Memory B cell (primary cell): ENCODE data around the gene B9D2.
"Not testable (repeated sequence)": the region's sequence is repeated elsewhere in the genome, so short reads cannot be mapped to it uniquely, and the experiment has no call there.

Source experiments
- ATAC-seq: fragments of 150-1000 bp; cut with Tn5 transposase; 2 replicates; pipeline ENCODE4 v1.10.0; 2021; ENCODE audit warnings: low read depth, mild to moderate bottlenecking, moderate library complexity
- DNase-seq, 2 donors: peaks; one replicate each; pipeline ENCODE4 v3.0.0; 2022; ENCODE audit warnings: low spot score in 2 of 2
- H3K27ac Mint-ChIP-seq: one replicate; pipeline ENCODE4 v1.8.0; 2022; ENCODE audit warnings: mild to moderate bottlenecking, moderate library complexity, mixed read lengths
- H3K27me3 Mint-ChIP-seq: one replicate; pipeline ENCODE4 v1.8.0; 2022; ENCODE audit warnings: mixed read lengths
- H3K36me3 Mint-ChIP-seq: one replicate; pipeline ENCODE4 v1.8.0; 2022; ENCODE audit warnings: mild to moderate bottlenecking, mixed read lengths
- H3K4me1 Mint-ChIP-seq: one replicate; pipeline ENCODE4 v1.8.0; 2022; ENCODE audit warnings: mixed read lengths
- H3K4me3 Mint-ChIP-seq: one replicate; pipeline ENCODE4 v1.8.0; 2022; ENCODE audit warnings: mild to moderate bottlenecking, moderate library complexity, mixed read lengths
- H3K9me3 Mint-ChIP-seq: one replicate; pipeline ENCODE4 v1.8.0; 2022; ENCODE audit warnings: mixed read lengths

Gene B9D2

GRCh38 chr19:41373993-41374392 lies 10.0 kb upstream of the B9D2 start:
- DNase-seq (no peak), ATAC-seq (no peak)
- Mint-ChIP-seq H3K27me3 (peaks cover 2% of the 10 kb centered on the region), H3K4me3 (no peak overlapping the region), H3K36me3 (peaks cover 4% of the 10 kb centered on the region), H3K9me3 (no peaks in the 10 kb centered on the region), H3K27ac (no peak overlapping the region), H3K4me1 (peaks cover 19% of the 10 kb centered on the region)

- Mint-ChIP-seq H3K9me3 (no peaks in the 10 kb centered on the region), H3K36me3 (peaks cover 3% of the 10 kb centered on the region), H3K4me3 (no peak overlapping the region), H3K27ac (no peak overlapping the region), H3K4me1 (peaks cover 15% of the 10 kb centered on the region), H3K27me3 (peaks cover 2% of the 10 kb centered on the region)
- DNase-seq (no peak), ATAC-seq (no peak)
These were observed 8.6 kb upstream of the B9D2 start for GRCh38 chr19:41372501-41372900.

- peaks cover 2% of the 10 kb centered on the region for H3K27me3 Mint-ChIP-seq
- ATAC-seq (no peak), DNase-seq (no peak)
- peaks cover 7% of the 10 kb centered on the region for H3K4me1 Mint-ChIP-seq
- H3K36me3 Mint-ChIP-seq, result peaks cover 3% of the 10 kb centered on the region
- H3K9me3 Mint-ChIP-seq, result no peaks in the 10 kb centered on the region
- no peak overlapping the region for H3K27ac Mint-ChIP-seq
- no peak overlapping the region for H3K4me3 Mint-ChIP-seq
These were observed 7.6 kb upstream of the B9D2 start for GRCh38 chr19:41371541-41371940.

GRCh38 chr19:41371119-41371518 lies 7.2 kb upstream of the B9D2 start:
- not testable (repeated sequence) for ATAC-seq, H3K4me3 Mint-ChIP-seq, DNase-seq, H3K4me1 Mint-ChIP-seq, H3K9me3 Mint-ChIP-seq, H3K27ac Mint-ChIP-seq, H3K27me3 Mint-ChIP-seq, H3K36me3 Mint-ChIP-seq

- no peaks in the 10 kb centered on the region for H3K27me3 Mint-ChIP-seq
- no peak for DNase-seq
- H3K27ac Mint-ChIP-seq, result no peak overlapping the region
- no peak for ATAC-seq
- H3K9me3 Mint-ChIP-seq, result no peaks in the 10 kb centered on the region
- no peak overlapping the region for H3K4me3 Mint-ChIP-seq
- peaks cover 3% of the 10 kb centered on the region for H3K36me3 Mint-ChIP-seq
- peaks cover 3% of the 10 kb centered on the region for H3K4me1 Mint-ChIP-seq
These were observed 5.8 kb upstream of the B9D2 start for GRCh38 chr19:41369769-41370168.

GRCh38 chr19:41367848-41368301 lies 3.9 kb upstream of the B9D2 start:
- no peaks in the 10 kb centered on the region for H3K27me3 Mint-ChIP-seq
- H3K27ac Mint-ChIP-seq, result no peak overlapping the region
- peaks cover 3% of the 10 kb centered on the region for H3K36me3 Mint-ChIP-seq
- no peak for DNase-seq
- no peak for ATAC-seq
- no peaks in the 10 kb centered on the region for H3K9me3 Mint-ChIP-seq
- H3K4me3 Mint-ChIP-seq, result no peak overlapping the region
- H3K4me1 Mint-ChIP-seq, result peaks cover 11% of the 10 kb centered on the region

DNA sequence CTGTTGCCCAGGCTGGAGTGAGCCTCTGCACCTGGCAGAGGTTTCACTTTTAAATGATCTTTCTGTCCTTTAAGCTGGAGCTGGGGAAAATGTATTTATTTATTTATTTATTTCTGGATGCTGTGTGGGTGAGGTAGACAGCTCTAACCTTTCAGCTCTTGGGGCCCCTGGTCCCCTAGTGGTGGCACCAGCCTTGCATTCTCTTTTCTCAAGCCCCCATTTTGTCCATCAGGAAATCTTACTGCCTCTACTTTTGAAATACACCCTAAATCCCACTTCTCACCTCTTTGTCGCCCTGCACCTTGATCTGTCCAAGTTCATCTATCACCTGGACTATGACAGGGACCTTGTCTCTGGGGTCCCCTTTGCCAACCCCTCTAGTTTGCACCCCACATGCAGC lies 2.1 kb upstream of the B9D2 start:
- H3K27me3 Mint-ChIP-seq, result no peaks in the 10 kb centered on the region
- H3K4me1 Mint-ChIP-seq, result peaks cover 12% of the 10 kb centered on the region
- no peak overlapping the region for H3K27ac Mint-ChIP-seq
- H3K9me3 Mint-ChIP-seq, result no peaks in the 10 kb centered on the region
- H3K4me3 Mint-ChIP-seq, result no peak overlapping the region
- DNase-seq, result no peak
- ATAC-seq, result no peak
- H3K36me3 Mint-ChIP-seq, result no peaks in the 10 kb centered on the region

- DNase-seq (no peak), ATAC-seq (no peak)
- no peaks in the 10 kb centered on the region for H3K27me3 Mint-ChIP-seq
- H3K4me1 Mint-ChIP-seq, result peaks cover 13% of the 10 kb centered on the region
- H3K9me3 Mint-ChIP-seq, result no peaks in the 10 kb centered on the region
- peak overlapping the region; percentile 92 for H3K4me3 Mint-ChIP-seq
- peak overlapping the region; percentile 99 for H3K27ac Mint-ChIP-seq
- H3K36me3 Mint-ChIP-seq, result no peaks in the 10 kb centered on the region
These were observed 809 bp upstream of the B9D2 start for GRCh38 chr19:41364524-41365391.

GRCh38 chr19:41363371-41363752 lies 587 bp downstream of the B9D2 start:
- ATAC-seq (no peak), DNase-seq (no peak)
- Mint-ChIP-seq H3K4me1 (peaks cover 16% of the 10 kb centered on the region), H3K36me3 (no peaks in the 10 kb centered on the region), H3K27ac (peak overlapping the region; percentile 99), H3K27me3 (no peaks in the 10 kb centered on the region), H3K9me3 (no peaks in the 10 kb centered on the region), H3K4me3 (peak overlapping the region; percentile 92)

DNA sequence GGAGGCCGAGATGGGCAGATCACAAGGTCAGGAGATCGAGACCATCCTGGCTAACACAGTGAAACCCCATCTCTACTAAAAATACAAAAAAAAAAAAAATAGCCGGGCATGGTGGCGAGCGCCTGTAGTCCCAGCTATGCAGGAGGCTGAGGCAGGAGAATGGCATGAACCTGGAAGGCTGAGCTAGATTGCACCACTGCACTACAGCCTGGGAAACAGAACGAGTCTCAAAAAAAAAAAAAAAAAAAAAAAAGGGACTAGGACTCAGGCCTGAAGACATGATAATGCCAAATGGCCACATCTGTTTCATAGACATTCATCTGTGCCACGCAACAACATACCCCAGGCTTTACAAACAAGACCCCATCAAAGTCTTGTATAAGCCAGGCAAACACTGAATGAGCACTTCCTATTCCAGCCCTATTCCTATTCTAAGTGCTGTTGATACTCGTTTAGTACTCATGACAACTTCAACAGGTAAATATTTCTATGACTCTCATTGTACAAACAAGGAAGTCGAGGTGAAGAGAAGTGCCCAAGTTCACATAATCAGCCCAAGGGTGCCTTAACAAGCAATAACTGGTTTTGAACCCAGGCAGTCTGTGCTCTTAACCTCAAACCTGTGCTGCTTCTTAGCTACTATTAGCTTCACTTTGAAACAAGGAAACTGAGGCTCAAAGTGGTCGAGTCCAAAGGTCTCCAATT lies 1.7 kb downstream of the B9D2 start:
- H3K9me3 Mint-ChIP-seq, result no peaks in the 10 kb centered on the region
- ATAC-seq, result no peak
- H3K27ac Mint-ChIP-seq, result peak overlapping the region; percentile 99
- H3K4me3 Mint-ChIP-seq, result peak overlapping the region; percentile 92
- no peak for DNase-seq
- peaks cover 17% of the 10 kb centered on the region for H3K4me1 Mint-ChIP-seq
- no peaks in the 10 kb centered on the region for H3K27me3 Mint-ChIP-seq
- H3K36me3 Mint-ChIP-seq, result no peaks in the 10 kb centered on the region

DNA sequence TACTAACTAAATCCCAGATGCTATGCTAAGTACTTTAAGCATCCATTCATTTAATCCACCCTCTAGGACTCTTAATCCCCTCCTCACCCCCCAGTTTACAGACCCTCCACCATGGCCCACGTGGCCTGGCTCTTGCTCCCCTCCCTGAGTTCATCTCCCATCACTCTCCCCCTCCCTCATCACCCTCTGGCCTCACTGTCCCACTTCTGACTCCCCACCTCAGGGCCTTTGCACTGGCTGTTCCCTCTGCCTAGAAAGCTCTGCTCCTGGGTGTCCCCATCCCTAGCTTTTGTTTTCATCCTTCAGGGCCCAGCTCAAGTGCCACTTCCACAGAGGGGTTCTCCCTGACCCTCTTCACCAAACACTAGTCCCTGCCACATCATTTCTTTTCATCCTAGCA lies 4.2 kb downstream of the B9D2 start:
- DNase-seq, result no peak
- H3K27ac Mint-ChIP-seq, result no peak overlapping the region
- no peak overlapping the region for H3K4me3 Mint-ChIP-seq
- no peaks in the 10 kb centered on the region for H3K27me3 Mint-ChIP-seq
- H3K36me3 Mint-ChIP-seq, result no peaks in the 10 kb centered on the region
- peaks cover 26% of the 10 kb centered on the region for H3K4me1 Mint-ChIP-seq
- no peaks in the 10 kb centered on the region for H3K9me3 Mint-ChIP-seq
- ATAC-seq, result no peak

- H3K9me3 Mint-ChIP-seq, result no peaks in the 10 kb centered on the region
- DNase-seq, result no peak
These were observed 6.2 kb downstream of the B9D2 start for GRCh38 chr19:41357746-41358145.

GRCh38 chr19:41356984-41357739 lies 6.8 kb downstream of the B9D2 start:
- no peaks in the 10 kb centered on the region for H3K36me3 Mint-ChIP-seq

More at GRCh38 chr19:41357746-41358145, 6.2 kb downstream of the B9D2 start:
- Mint-ChIP-seq H3K27me3 (no peaks in the 10 kb centered on the region), H3K27ac (peak overlapping the region; percentile 17), H3K36me3 (no peaks in the 10 kb centered on the region), H3K4me3 (no peak overlapping the region), H3K4me1 (peaks cover 20% of the 10 kb centered on the region)
- no peak for ATAC-seq

GRCh38 chr19:41355802-41356201 lies 8.1 kb downstream of the B9D2 start:
- DNase-seq (no peak), ATAC-seq (no peak)
- peaks cover 23% of the 10 kb centered on the region for H3K4me1 Mint-ChIP-seq
- peak overlapping the region; percentile 42 for H3K27ac Mint-ChIP-seq
- no peaks in the 10 kb centered on the region for H3K9me3 Mint-ChIP-seq
- H3K4me3 Mint-ChIP-seq, result no peak overlapping the region
- no peaks in the 10 kb centered on the region for H3K27me3 Mint-ChIP-seq
- H3K36me3 Mint-ChIP-seq, result no peaks in the 10 kb centered on the region

More at GRCh38 chr19:41356984-41357739, 6.8 kb downstream of the B9D2 start:
- H3K27me3 Mint-ChIP-seq, result no peaks in the 10 kb centered on the region
- H3K9me3 Mint-ChIP-seq, result no peaks in the 10 kb centered on the region
- no peak for DNase-seq
- no peak for ATAC-seq
- no peak overlapping the region for H3K4me3 Mint-ChIP-seq
- H3K27ac Mint-ChIP-seq, result peak overlapping the region; percentile 17
- peaks cover 17% of the 10 kb centered on the region for H3K4me1 Mint-ChIP-seq
